Heart left ventricle (tissue), 16 donors: ENCODE measurements around the gene GARS1. TPM values are rescaled to one million over a fixed set of nuclear protein-coding genes. Genes with fewer than 3 reads are reported as not detected.

Experiments used
- ATAC-seq, 4 donors: fragments of 200-7000 bp; cut with Tn5 transposase; one replicate each; pipeline ENCODE4 v1.9.1; 2020 to 2022; ENCODE audit warnings: moderate library complexity in 4 of 4, mild to moderate bottlenecking in 3 of 4, moderate number of reproducible peaks in 1 of 4
- DNase-seq, 5 donors: peaks; one replicate each; pipeline ENCODE4 v3.0.0-alpha.2; 2020
- H3K27ac ChIP-seq, 12 donors: fragments of 200-600 bp; sonication (generic) in 4 of 12; one replicate each; pipeline versions ENCODE4 v1.5.0 to v1.8.0; 2016 to 2022; ENCODE audit warnings: mild to moderate bottlenecking in 2 of 12
- H3K27me3 ChIP-seq, 9 donors: fragments of 200-600 bp; sonication (generic) in 2 of 9; one replicate each; pipeline versions ENCODE4 v1.5.1 to v1.8.0; 2016 to 2022; ENCODE audit warnings: mild to moderate bottlenecking in 3 of 9
- H3K36me3 ChIP-seq, 9 donors: fragments of 200-600 bp; sonication (generic) in 2 of 9; one replicate each; pipeline versions ENCODE4 v1.5.0 to v1.8.0; 2018 to 2022; ENCODE audit warnings: mild to moderate bottlenecking in 2 of 9
- H3K4me1 ChIP-seq, 12 donors: fragments of 200-600 bp; sonication (generic) in 4 of 12; one replicate each; pipeline versions ENCODE4 v1.5.0 to v1.8.0; 2016 to 2022; ENCODE audit warnings: mild to moderate bottlenecking in 3 of 12
- H3K4me3 ChIP-seq, 12 donors: fragments of 200-600 bp; sonication (generic) in 4 of 12; one replicate each; pipeline versions ENCODE4 v1.5.0 to v1.8.0; 2017 to 2022; ENCODE audit warnings: mild to moderate bottlenecking in 9 of 12, moderate library complexity in 4 of 12
- H3K9me3 ChIP-seq, 12 donors: fragments of 200-600 bp; sonication (generic) in 4 of 12; one replicate each; pipeline versions ENCODE4 v1.5.0 to v1.8.0; 2016 to 2022; ENCODE audit warnings: mild to moderate bottlenecking in 1 of 12
- POLR2A ChIP-seq, 2 donors: fragments of 450-650 bp; IDR thresholded peaks; one replicate each; pipeline ENCODE4 v1.6.1; 2017; ENCODE audit warnings: antibody characterized with exemption in 2 of 2, mild to moderate bottlenecking in 2 of 2, moderate library complexity in 2 of 2
- WGBS, 4 donors: extraction: QIAGEN DNeasy Blood & Tissue Kit in 2 of 4; methylation state at CpG; one replicate each; pipeline versions ENCODE4 v1.1.5 to v1.1.7; 2013 to 2018; 5-methylcytosine and 5-hydroxymethylcytosine counted together
- intact Hi-C, 10 donors: fragments of 100-400 bp; cut with DNase I; formaldehyde crosslinking; loops; one replicate each; pipeline versions ENCODE4 v1.11.1 to v1.14.2; 2022
- polyA plus RNA-seq, 2 donors: library from polyadenylated mRNA; stranded (reverse); fragments of 200-250 nt; gene quantifications; one replicate each; pipeline ENCODE4 v1.2.3, GENCODE V29; 2013
- total RNA-seq, 9 donors: library from RNA; depleted of rRNA in 2 of 9; stranded (reverse); fragments of >200 nt in 2 of 9; fragmentation: NEBNext Ultra II Directional in 3 of 9; extraction: Animal tissue kit (Norgen Biotek cat#: 25700) in 3 of 9; gene quantifications; one replicate each; pipeline versions ENCODE4 v1.1.0 to v1.2.4, GENCODE V29; 2016 to 2023
- TF ChIP-seq, protein P1 (sequence below), 12 donors: fragments of 200-600 bp; sonication (generic) in 4 of 12; IDR thresholded peaks; one replicate each; pipeline versions ENCODE4 v1.5.0 to v1.8.0; 2018 to 2022; ENCODE audit warnings: antibody characterized with exemption in 12 of 12, mild to moderate bottlenecking in 5 of 12
- donor health status: ischemic (EF 13 %, LVEDD 7.1; RV severe dilation, severe dysfunction).
- donor health status: healthy with polysubstance abuse.
- donor health status: DM: no; HTN: yes; CAD: no.
- donor health status: DM: no; HTN: no; CAD: no.
- donor health status: ischemic (EF 25% LVEDD 6.9; RV normal size, moderate dysfunction).
- donor health status: ischemic (EF 25% LVEDD 5.7; RV mildly dilated, moderate dysfunction).
- donor health status: healthy.
- donor health status: DM: yes; HTN: yes; CAD: no.
- donor health status: ischemic (EF 35%, LVEDD 5.7; RV mildly dilated, moderate dysfunction).
- donor health status: nonischemic (EF 11% LVEDD 7.7; RV severe dilation, severe dysfunction).
- donor health status: DM: yes; HTN: yes; CAD: no.
- donor health status: PGD.
- donor health status: ischemic (EF 29% LVEDD 5.4; RV normal size, mild dysfunction).
- donor health status: nonischemic (EF 23%, LVEDD 6.1; RV moderate dilation, normal function).

The GARS1 gene
- total and polyA plus RNA-seq, 11 donors: 32.7 to 96.2 (median 48.5) TPM

DNA sequence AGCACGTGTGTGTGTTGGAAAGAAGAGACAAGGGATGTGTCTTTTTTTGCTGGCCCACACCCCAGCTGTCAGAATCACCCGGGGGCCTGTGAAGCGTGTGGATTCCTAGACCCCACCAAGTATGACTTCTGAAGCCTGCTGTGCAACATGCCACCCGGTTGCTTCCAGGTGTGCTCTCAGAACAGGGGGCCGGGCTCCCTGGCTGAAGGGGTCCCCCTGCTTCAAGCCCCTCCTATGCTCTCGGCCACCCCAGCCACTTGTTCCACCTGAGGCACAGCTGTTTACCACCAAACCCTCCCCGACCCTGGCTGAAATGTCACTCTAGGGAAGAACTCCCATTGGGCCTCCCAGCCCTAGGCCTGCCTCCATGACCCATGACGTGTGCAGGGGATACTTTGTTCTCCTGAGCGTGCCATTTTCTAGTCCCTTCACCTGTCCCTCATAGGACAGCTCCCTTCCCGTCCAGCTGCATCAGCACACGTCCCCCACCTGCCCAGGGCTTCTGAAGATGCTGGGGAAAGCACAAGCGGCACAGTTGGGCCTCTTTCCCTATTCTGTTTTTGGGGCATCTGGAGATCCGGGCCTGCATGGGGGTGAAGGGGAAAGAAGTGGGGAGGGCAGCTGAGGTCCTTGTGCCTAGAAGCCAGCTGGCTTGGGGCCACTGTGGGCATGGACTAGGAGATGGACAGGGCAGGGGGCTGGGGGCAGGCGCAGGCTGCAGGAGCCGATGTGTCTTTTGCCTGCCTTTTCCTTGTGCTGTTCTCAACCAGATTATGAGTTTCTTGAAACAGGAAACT is 54.3 kb downstream of the GARS1 start:
- no peak for ATAC-seq
- Histone ChIP-seq H3K9me3 (no peaks in the 10 kb centered on the region), H3K27ac (no peak overlapping the region), H3K4me1 (no peaks in the 10 kb centered on the region), H3K4me3 (no peak overlapping the region), H3K36me3 (peaks cover 0 to 14% (median 0%) of the 10 kb centered on the region in 9 donors), H3K27me3 (no peaks in the 10 kb centered on the region)
- no peak for DNase-seq
- intact Hi-C loops: no loop called here
- WGBS, 4 donors: 89 to 92% (median 91%) methylated on average over 13 to 15 of the region's 15 CpGs
- TF ChIP-seq, protein P1, sequence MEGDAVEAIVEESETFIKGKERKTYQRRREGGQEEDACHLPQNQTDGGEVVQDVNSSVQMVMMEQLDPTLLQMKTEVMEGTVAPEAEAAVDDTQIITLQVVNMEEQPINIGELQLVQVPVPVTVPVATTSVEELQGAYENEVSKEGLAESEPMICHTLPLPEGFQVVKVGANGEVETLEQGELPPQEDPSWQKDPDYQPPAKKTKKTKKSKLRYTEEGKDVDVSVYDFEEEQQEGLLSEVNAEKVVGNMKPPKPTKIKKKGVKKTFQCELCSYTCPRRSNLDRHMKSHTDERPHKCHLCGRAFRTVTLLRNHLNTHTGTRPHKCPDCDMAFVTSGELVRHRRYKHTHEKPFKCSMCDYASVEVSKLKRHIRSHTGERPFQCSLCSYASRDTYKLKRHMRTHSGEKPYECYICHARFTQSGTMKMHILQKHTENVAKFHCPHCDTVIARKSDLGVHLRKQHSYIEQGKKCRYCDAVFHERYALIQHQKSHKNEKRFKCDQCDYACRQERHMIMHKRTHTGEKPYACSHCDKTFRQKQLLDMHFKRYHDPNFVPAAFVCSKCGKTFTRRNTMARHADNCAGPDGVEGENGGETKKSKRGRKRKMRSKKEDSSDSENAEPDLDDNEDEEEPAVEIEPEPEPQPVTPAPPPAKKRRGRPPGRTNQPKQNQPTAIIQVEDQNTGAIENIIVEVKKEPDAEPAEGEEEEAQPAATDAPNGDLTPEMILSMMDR (IDR thresholded peaks at IDR 0.05): no peak
- no peak for TF ChIP-seq POLR2A (IDR thresholded peaks at IDR 0.05)

DNA sequence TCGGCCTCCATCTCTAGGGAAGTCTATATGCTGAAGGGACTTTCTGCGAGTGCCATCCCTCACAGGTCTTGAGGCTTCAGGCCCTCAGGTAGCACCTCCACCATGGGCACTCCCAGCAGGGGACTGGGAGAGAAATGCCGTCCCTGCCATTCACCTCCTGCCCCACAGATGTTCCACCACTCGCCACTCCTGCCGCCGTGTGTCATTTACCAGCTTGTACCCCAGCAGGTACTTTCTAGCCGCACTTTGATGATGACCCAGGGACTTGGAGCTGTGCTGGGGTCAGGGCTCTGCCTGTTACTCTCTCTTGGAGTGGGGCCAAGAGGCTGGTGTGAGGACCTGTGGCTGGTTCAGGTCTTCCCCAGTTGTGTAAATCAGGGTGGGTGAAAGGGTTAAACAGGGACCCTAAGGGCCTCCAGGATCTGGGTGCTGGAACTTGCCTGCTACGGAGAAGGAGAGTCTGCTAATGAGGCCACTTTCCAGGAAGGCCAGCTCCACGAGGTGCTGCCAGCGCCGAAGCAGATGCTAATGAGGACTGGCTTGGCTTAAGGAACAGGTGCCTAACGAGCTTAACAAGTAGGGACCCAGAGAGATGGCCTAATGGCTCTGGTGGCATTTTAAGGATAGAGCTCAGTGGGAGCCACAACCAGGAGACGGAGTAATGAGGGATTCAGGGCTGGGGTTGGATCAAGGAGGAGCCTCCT is 55.2 kb downstream of the GARS1 start:
- ATAC-seq: no peak
- Histone ChIP-seq H3K27ac (no peak overlapping the region), H3K36me3 (peaks cover 0 to 13% (median 0%) of the 10 kb centered on the region in 9 donors), H3K4me1 (no peaks in the 10 kb centered on the region), H3K4me3 (no peak overlapping the region), H3K27me3 (no peaks in the 10 kb centered on the region), H3K9me3 (no peaks in the 10 kb centered on the region)
- TF ChIP-seq, protein P1 (IDR thresholded peaks at IDR 0.05): no peak
- TF ChIP-seq POLR2A (IDR thresholded peaks at IDR 0.05): no peak
- DNase-seq: no peak
- 87 to 93% (median 88%) methylated on average over 13 of the region's 13 CpGs for WGBS, 4 donors
- intact Hi-C loops: no loop called here

DNA sequence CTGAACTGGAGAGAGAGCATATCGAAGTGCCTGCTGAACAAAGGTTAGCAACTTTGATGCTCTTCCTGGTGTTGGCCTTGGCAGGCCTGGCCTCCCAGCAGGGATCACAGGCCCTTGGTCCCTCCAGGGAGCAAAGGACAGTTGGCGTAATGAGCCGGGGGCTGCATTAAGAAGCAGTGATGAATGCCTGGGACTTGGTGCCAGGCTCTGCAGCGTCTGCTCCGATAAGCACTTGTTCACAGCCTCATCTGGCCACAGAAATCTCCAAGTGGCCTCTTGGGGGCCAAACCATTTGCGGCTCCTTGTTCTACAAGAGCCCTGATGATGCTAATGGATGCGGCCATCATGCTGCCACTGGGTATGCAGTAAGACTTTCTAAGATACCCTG is 55.7 kb downstream of the GARS1 start:
- H3K4me3 ChIP-seq: no peak overlapping the region
- no peak overlapping the region for H3K27ac ChIP-seq
- no peak for ATAC-seq
- no peaks in the 10 kb centered on the region for H3K4me1 ChIP-seq
- no peak for TF ChIP-seq POLR2A (IDR thresholded peaks at IDR 0.05)
- TF ChIP-seq, protein P1 (IDR thresholded peaks at IDR 0.05): no peak
- intact Hi-C loops: no loop called here
- H3K27me3 ChIP-seq: no peaks in the 10 kb centered on the region
- no peaks in the 10 kb centered on the region for H3K9me3 ChIP-seq
- peaks cover 0 to 8% (median 0%) of the 10 kb centered on the region in 9 donors for H3K36me3 ChIP-seq
- no peak for DNase-seq
- 71 to 83% (median 76%) methylated on average over 7 of the region's 7 CpGs for WGBS, 4 donors

DNA sequence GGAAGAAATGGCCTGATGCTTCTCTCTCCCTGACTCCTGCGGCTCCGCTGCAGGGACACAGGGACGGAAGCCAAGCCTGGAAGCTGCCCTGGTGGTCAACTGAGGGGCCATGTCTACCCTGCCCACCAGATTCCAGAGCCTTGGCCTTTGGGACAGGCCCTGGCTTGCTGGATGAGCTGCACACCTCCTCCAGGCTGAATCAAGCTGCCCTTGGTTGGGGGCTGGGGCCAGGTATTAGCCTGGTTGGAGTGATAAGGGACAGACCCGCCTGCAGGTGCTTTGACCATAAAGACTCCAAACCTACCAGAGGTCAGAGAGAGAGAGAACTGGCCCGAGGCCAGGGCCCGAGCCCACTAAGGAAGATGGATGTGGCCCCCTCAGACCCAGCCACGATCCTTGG is 57.5 kb downstream of the GARS1 start:
- Histone ChIP-seq H3K9me3 (no peaks in the 10 kb centered on the region), H3K27ac (no peak overlapping the region), H3K4me1 (no peaks in the 10 kb centered on the region), H3K27me3 (no peaks in the 10 kb centered on the region), H3K36me3 (no peaks in the 10 kb centered on the region), H3K4me3 (no peak overlapping the region)
- intact Hi-C loops: no loop called here
- no peak for ATAC-seq
- WGBS, 4 donors: 82 to 96% (median 91%) methylated on average over 4 to 7 of the region's 7 CpGs
- TF ChIP-seq POLR2A (IDR thresholded peaks at IDR 0.05): no peak
- TF ChIP-seq, protein P1 (IDR thresholded peaks at IDR 0.05): no peak
- DNase-seq: peak in 1 of 5 donors; percentile 2
